Right atrium auricular region (tissue), 2 donors: ENCODE results near the gene NSD1. TPM values are rescaled to one million over a fixed set of nuclear protein-coding genes. Genes with fewer than 3 reads are reported as not detected.

ENCODE experiments used
- DNase-seq: peaks from one replicate; pipeline ENCODE4 v3.0.0-alpha.2; 2019; ENCODE audit warnings: low spot score
- H3K27ac ChIP-seq, 2 donors: fragments of 200-600 bp; sonication (generic); 1 replicate in 1 of 2; 2 replicates in 1 of 2; pipeline ENCODE4 v1.5.1; 2016 to 2019
- H3K27me3 ChIP-seq, 2 donors: fragments of 200-600 bp; sonication (generic); one replicate each; pipeline versions ENCODE4 v1.5.1 to v1.6.0; 2017 to 2019
- H3K36me3 ChIP-seq: fragments of 200-600 bp; sonication (generic); one replicate; pipeline ENCODE4 v1.5.1; 2016
- H3K4me1 ChIP-seq, 2 donors: fragments of 200-600 bp; sonication (generic); one replicate each; pipeline versions ENCODE4 v1.5.1 to v1.6.0; 2017 to 2019
- H3K4me3 ChIP-seq, 2 donors: fragments of 200-600 bp; sonication (generic); 1 replicate in 1 of 2; 2 replicates in 1 of 2; pipeline ENCODE4 v1.5.1; 2017 to 2019; ENCODE audit warnings: mild to moderate bottlenecking in 1 of 2, moderate library complexity in 1 of 2
- H3K9me3 ChIP-seq, 2 donors: fragments of 200-600 bp; sonication (generic); one replicate each; pipeline ENCODE4 v1.5.1; 2019
- CTCF ChIP-seq, 2 donors: fragments of 200-600 bp; sonication (generic); IDR thresholded peaks; one replicate each; pipeline ENCODE4 v1.5.1; 2019; ENCODE audit warnings: antibody characterized with exemption in 2 of 2
- total RNA-seq, 2 donors: library from RNA; depleted of rRNA; stranded (reverse); fragments of >200 nt; gene quantifications; one replicate each; pipeline ENCODE4 v1.1.0, GENCODE V29; 2016

The NSD1 gene
- total RNA-seq, 2 donors from 2014 or later: 25.4 to 26.7 TPM

- Histone ChIP-seq H3K27ac (no peak overlapping the region), H3K4me3 (no peak overlapping the region), H3K36me3 (no peaks in the 10 kb centered on the region), H3K9me3 (no peaks in the 10 kb centered on the region), H3K27me3 (no peaks in the 10 kb centered on the region), H3K4me1 (peaks cover 0 to 17% of the 10 kb centered on the region in 2 donors)
- no peak for TF ChIP-seq CTCF (IDR thresholded peaks at IDR 0.05)
- DNase-seq: no peak
Measured at GRCh38 chr5:177112589-177113220, 20.9 kb upstream of the NSD1 start.

GRCh38 chr5:177113566-177114424, 19.8 kb upstream of the NSD1 start:
- peak overlapping the region in 1 of 2 donors; percentile 28 for H3K27ac ChIP-seq
- H3K36me3 ChIP-seq: no peaks in the 10 kb centered on the region
- H3K4me3 ChIP-seq: no peak overlapping the region
- peaks cover 0 to 17% of the 10 kb centered on the region in 2 donors for H3K4me1 ChIP-seq
- DNase-seq: peak; percentile 82
- peak; percentile 98 to 100 for TF ChIP-seq CTCF (IDR thresholded peaks at IDR 0.05)
- H3K9me3 ChIP-seq: no peaks in the 10 kb centered on the region
- no peaks in the 10 kb centered on the region for H3K27me3 ChIP-seq

GRCh38 chr5:177116631-177117373, 16.8 kb upstream of the NSD1 start:
- Histone ChIP-seq H3K27ac (peak overlapping the region; percentile 46 to 58), H3K4me1 (peaks cover 0 to 17% of the 10 kb centered on the region in 2 donors), H3K27me3 (no peaks in the 10 kb centered on the region), H3K9me3 (no peaks in the 10 kb centered on the region), H3K4me3 (peak overlapping the region; percentile 3 to 44), H3K36me3 (no peaks in the 10 kb centered on the region)
- no peak for TF ChIP-seq CTCF (IDR thresholded peaks at IDR 0.05)
- peak; percentile 95 for DNase-seq

GRCh38 chr5:177117441-177118045, 16.0 kb upstream of the NSD1 start:
- no peaks in the 10 kb centered on the region for H3K27me3 ChIP-seq
- no peak for DNase-seq
- no peaks in the 10 kb centered on the region for H3K36me3 ChIP-seq
- no peak overlapping the region for H3K27ac ChIP-seq
- no peak for TF ChIP-seq CTCF (IDR thresholded peaks at IDR 0.05)
- H3K4me1 ChIP-seq: peaks cover 0 to 17% of the 10 kb centered on the region in 2 donors
- H3K9me3 ChIP-seq: no peaks in the 10 kb centered on the region
- H3K4me3 ChIP-seq: no peak overlapping the region

- DNase-seq: no peak
- H3K36me3 ChIP-seq: no peaks in the 10 kb centered on the region
- no peak overlapping the region for H3K27ac ChIP-seq
- no peaks in the 10 kb centered on the region for H3K9me3 ChIP-seq
- H3K4me1 ChIP-seq: no peaks in the 10 kb centered on the region
- no peak for TF ChIP-seq CTCF (IDR thresholded peaks at IDR 0.05)
- no peaks in the 10 kb centered on the region for H3K27me3 ChIP-seq
- H3K4me3 ChIP-seq: no peak overlapping the region
Measured at GRCh38 chr5:177122566-177122965, 11.0 kb upstream of the NSD1 start.
